ENCODE data around the gene CD300LF.

The CD300LF gene

DNA sequence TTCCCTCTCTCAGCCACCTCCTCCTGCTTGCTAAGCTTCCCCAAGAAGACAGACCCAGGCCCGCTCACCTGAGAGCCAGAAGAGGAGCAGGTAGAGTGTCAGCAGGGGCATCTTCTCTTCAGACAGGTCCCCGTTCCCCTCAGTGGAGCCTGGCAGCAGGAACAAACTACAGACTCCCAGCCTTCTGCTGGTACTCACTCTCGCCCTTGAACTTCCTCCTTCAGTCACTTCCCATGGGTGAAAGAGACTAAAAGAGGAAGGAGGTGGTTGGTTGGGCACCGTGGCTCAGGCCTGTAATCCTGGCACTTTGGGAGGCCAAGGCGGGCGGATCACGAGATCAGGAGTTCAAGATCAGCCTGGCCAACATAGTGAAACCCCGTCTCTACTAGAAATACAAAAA is at the start of gene CD300LF:
CD300LF (minus strand) TSS at position 168 of the 400 bp plus-strand sequence; CDS start at position 111, 57 bp downstream.
- no peak for DNase-seq

DNA sequence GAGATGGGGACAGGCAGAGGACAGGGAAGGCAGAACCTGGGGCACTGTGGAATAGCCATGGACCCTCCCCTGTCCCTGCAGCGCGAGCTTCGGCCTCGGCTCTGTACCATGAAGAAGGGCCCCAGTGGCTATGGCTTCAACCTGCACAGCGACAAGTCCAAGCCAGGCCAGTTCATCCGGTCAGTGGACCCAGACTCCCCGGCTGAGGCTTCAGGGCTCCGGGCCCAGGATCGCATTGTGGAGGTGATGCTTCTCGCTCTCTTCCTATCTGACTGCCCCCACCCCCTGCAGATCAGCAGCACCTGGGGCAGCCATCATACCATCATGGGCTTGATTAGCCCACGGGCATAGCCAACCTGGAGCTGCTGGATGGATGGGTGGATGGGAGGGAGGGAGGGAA is 49.2 kb upstream of the CD300LF start:
- no peak for DNase-seq

DNA sequence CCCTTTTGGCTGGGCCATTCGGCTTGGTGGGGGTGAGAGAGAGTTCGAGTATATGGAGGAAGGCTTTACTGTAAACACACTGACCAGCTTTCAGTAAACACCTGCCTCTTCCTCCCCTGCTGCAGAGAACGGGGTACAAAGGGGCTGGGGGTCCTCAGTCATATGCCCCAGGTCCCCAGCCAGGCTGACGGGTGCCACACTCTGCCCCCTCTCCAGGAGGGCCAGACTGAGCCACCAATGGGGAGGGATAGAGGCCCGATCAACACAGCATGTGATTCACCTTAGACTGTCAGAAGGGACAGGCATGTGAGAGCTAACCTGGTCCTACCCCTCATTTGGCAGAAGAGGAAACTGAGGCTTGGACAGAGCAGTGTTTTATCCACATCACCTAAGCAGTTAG is 48.7 kb upstream of the CD300LF start:
- DNase-seq = no peak

DNA sequence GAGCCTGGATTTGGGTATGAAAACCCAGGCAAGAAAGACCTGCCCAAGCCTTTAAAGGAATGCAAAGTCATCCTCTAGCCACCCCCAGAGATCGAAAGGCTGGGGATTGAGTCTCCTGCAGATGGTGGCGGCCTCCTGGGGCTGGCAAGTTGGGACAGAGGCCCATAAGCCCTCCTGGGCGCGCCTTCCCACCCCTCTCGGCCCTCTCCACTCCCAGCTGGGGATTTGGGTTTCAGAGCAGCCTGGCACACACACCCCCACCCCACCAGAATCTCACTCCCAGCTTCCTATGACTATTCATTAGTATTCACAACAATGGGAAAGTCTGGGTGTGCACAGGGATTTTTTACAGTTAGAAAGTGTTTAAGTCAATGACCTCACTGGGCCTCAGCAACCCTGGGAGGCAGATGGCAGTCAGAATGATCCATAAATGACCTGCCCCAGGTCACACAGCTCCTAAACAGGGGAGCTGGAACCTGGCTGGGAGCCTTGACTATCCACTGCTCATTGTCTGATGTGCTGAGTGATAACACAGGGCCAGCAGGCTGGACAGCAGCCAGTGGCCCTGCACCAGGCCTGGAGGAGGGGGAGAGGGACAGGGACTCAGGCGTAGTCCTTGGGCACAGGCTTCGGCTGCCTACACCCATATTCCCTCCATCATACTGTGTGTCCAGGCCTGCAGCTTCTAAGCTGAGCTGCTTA is 47.8 kb upstream of the CD300LF start:
- no peak for DNase-seq

DNA sequence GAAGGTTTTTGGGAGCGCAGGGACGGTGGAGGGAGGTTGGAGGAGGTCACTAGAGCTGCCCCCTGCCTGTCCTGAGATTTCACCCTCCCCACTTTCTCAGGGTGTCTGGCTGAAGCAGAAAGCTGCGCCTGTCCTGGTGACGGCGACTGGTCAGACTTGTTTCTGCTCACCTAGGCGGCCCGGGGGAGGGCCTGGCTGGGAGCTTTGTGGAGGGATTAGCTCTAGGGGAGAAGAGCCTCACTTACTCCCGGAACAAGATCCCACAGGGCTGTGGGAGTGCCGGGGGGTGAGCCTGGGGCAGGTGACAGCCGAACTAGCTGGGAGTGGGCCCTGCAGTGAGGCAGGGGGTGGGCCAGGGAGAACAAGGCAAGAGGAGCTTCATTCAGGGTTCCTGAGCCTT is 47.2 kb upstream of the CD300LF start:
- DNase-seq = peak; percentile 61

DNA sequence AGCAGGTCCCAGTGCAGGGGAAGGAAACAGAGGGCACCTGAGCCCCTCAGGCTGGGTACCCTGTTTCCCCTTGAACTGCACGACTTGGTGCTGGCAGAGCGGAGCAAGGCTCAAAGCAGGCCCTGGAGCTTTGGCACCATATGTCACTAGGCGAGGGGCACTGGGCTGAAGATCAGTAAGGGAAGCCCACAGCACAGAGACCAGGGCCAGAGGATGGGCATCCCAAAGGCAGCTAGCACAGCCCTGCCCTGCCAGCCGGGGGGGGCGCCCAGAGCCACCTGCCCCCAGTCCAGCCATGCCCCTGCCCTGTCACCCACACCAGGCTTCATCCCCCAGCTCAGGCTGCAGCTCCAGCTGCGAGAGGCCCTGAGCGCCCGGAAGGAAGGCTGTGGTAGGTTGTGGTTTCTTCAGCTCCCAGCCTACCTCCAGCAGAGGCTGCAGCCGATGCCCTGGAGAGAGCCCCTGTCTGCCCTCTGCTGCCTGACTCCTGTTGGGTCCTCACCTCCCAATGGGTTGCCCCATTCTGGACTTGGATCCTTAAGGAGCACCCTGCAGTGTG is 46.6 kb upstream of the CD300LF start:
- no peak for DNase-seq

DNA sequence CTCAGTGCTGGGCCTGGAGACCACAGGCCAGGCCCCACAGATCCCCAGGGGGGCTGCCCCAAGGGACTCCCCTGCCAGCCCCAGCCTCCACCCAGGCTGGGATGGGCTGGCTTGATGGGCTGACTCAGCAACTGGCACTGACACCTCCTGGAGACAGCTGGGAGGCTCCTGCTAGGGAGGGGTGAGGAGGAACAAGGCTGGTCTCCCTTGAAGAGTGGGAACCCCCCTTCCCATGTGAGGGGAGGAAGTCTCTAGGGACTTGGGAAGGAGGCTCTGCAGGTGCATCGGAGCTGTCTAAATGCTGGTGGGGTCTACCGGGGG is 46.1 kb upstream of the CD300LF start:
- no peak for DNase-seq

DNA sequence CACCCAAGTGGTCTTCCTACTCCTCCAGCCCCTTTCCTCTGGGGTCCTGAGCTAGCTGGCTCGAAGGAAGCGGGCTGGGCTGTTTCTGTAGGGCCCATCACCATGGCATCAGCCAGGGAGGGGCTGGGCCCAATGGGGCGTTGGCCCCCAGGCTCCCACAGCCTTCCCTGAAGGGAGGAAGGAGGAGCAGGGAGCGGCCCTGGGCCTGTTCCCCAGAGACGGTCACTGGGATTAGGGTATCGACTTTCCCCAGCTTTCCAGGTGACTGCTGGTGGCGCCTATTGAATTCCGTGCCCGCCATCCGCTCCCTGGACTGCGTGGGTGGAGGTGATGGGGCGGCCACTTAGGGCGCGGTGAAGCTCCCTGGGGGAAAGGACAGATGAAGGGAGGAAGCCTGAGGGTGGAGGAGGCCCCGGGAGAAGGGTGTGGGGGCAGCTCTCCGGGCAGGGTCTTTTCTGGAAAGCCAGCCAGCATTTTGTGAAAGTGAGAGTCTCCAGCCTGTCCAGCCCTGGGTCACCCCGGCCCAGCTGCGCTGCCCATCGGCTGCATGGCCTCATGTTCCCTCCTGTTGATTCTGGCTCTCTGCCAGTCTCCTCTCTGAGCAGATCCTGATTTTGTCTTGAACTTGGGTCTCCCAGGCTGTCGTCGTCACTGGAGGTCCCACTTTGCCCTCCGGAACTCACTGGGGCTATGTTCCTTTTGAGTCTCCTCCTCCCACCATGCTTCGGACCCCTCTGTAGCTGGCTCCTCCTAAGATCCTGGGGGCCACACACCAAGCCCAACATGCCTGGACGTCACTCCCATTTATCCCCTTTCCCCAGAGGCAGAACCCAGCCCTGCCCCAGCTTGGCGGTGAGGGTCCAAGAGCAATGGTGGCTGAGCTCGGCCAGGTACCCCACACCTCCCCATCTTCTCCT is 45.5 kb upstream of the CD300LF start:
- DNase-seq = no peak

DNA sequence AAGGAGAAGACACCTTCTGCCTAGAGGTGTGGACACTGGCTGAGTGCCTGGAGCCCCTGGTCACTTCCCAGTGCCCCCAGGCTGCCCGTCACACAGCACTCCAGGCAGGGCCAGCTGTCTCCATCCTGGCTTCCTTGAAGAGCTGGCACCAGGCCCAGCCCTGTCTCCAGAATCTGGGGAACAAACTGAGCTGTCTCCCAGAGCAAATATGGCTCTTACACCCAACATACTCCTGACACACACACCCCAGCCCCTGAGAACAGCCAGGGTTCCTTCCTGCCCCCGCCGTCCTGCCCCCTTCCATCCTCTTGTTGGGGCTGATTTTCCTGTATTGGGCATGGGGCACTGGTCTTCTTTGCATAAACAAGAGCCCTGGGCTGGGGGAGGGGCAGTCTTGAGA is 44.8 kb upstream of the CD300LF start:
- DNase-seq = no peak

DNA sequence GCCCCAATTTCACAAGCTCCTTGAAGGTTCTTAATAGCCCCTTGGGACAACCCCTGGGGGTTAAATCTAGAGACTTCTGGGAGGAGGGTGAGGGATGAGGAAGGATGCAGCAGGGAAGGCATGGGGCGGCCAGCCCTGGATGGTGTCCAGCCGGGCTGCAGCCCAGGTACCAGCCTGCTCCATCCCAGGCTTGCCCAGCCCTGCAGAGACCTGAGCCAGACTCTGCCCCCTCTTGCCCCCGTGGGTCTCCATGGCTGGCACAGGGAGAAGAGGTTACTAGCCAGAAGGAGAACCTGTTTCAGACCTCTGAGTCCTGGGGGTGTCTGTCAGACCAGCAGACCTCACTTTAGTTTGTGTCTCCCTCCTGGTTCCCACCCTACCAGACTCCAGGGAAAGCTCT is 44.2 kb upstream of the CD300LF start:
- no peak for DNase-seq

DNA sequence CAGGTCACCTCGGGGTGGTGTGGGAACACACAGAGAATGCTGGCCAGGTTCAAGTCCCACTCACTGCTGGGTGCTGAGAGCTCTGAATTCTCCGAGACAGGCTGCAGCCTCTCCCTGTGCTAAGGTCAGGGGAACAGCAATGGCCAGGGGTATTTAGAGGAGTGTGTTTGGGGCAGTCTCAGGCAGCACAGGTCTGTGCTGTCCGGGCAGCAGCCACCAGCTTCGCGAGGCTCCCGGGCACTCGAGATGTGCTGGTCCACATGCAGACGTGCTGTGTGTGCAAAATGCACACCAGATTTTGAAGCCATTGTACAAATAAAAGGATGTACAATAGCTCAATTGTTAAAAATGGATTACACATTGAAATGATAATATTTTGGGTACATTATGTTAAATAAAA is 42.8 kb upstream of the CD300LF start:
- DNase-seq = no peak

DNA sequence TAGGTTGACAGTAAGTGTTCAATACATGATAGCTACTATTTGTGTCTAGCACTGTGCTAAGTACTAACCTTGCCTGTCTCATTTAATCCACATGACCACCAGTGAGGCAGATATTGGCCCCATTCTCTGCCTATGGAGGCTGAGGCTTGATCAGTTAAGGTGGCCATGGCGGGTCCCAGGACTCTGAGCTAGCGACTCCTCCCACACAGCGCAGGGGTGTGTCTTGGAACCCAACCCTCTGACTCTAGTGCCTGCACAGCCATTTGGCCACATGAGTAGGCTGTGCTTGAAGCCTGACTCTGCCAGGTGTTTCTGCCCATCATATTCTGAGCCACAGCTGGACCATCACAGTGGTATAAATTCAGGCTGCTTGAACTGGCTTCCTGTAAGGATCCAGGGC is 42.1 kb upstream of the CD300LF start:
- no peak for DNase-seq

DNA sequence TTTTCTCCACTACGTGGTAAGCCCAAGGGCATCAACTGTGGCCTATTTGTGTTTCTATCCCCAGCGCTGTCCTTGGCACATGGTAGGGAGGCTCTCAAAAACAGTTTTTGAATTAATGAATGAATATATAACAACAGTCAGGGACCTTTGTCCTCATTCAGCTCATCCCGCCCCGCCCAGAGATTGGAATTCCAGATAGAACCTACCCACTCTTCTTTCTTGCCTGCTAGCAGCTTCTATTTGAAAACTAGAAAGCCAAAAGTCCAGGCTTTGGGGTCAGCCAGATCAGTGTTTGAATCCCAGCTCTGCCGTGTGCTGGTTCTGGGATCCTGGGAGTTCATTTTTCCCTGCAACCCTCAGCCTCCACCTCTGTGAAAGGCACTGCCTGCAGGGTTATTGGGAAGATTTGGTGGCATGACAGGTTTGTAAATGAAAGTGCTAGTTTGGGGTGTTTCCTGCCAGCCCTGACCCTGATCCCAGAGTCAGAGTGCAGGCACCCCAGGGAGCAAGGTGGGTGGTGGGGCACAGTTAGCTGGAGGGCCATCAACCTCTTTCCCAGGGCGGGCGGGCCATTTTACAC is 40.2 kb upstream of the CD300LF start:
- DNase-seq = no peak

DNA sequence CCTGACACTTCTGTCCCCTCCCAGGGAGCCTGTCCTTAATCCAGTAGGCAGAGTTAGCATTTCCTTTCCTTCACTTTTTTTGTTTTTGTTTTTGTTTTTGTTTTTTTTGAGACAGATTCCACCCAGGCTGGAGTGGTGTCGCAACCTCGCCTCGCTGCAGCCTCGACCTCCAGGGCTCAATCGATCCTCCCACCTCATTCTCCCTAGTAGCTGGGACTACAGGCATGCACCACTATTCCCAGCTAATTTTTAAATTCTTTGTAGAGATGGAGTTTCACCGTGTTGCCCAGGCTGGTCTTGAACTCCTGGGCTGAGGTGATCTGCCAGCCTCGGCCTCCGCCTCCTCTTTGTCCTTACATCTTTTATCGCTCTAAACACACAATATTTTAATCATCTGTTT is 39.7 kb upstream of the CD300LF start:
- DNase-seq = no peak

DNA sequence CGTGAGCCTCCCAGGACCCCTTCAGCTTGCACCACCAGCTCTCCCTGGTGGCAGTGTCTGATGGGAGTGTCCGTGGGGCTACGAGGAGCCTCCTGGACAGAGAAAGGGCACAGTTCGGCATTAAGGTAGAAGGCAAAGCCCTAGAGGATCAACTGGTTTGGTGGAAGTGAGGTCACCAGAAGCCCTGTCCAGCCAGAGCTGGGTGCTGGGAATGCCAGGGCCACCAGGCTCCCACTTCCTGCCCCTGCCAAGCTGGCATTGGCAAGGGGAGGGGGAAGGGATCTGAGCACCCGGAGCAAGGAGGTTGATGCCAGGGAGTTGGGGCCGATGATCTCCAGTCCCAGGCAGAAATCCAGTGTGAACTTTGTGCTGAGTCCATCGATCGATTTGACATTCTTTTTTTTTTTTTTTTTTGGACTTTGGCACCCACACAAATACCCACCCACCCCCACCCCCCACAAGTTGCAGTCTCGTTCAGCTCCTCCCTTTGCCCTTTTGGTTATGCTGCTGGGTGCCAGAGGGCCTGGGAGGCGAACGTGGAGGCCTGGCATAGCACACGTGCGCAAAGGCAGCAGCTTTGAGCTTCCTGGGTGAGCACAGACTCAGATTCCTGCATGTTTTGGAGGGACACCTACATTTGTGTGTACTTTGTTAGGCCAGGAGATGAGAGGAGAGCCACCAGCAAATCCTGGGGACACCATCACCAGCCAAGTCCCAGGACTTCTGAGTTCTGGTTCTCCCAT is 37.8 kb upstream of the CD300LF start:
- no peak for DNase-seq

DNA sequence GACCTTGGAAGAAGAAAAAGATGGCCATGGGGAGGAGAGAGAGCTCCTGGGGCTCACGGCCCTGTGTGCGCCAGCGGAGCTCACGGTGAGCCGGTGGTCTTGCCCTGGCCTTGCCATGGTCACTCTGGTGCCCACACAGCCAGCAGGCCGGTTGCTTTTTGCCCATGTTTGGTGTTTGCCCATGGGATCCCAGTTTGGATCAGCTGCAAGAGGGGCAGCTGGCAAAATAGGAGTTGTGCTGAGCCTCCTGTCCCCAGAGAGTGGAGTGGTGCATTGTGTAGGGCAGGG is 37.3 kb upstream of the CD300LF start:
- DNase-seq = no peak

DNA sequence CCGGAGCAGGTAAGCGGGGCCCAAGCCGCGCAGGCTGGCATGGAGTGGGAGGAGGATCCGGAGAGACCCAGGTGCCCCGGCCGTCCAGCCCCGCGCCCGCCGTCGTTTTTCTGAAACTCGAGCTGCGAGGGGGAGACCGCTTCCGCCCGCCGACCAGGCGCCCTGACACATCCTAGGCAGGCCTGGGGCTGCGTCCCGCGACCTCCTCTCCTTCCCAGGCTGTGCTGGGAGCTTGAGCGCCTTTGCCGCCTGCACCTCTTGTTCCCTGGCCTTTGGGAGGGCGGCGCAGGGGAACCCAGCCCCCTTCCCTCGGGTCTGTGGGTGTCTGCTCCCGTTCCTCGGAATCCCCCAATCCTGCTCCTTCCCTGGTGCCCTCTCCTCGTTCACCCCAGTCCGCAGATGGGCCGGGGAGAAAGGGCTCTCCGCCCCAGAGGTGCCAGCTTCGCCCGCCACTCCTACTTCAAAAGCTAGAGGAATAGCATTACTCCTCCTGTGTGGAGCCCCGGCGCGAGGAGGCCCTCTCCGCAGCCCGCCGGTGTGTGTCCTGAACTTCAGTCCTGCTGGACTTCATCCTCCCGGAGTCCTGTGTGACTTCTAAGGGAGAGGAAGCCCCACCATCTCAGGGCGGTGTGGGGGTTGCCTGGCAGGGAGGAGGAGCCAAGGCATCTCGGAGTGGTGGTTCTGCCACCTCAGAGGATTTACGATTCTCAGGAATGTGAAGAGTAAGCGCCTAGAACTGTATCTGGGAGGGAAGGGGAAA is 36.7 kb upstream of the CD300LF start:
- no peak for DNase-seq

DNA sequence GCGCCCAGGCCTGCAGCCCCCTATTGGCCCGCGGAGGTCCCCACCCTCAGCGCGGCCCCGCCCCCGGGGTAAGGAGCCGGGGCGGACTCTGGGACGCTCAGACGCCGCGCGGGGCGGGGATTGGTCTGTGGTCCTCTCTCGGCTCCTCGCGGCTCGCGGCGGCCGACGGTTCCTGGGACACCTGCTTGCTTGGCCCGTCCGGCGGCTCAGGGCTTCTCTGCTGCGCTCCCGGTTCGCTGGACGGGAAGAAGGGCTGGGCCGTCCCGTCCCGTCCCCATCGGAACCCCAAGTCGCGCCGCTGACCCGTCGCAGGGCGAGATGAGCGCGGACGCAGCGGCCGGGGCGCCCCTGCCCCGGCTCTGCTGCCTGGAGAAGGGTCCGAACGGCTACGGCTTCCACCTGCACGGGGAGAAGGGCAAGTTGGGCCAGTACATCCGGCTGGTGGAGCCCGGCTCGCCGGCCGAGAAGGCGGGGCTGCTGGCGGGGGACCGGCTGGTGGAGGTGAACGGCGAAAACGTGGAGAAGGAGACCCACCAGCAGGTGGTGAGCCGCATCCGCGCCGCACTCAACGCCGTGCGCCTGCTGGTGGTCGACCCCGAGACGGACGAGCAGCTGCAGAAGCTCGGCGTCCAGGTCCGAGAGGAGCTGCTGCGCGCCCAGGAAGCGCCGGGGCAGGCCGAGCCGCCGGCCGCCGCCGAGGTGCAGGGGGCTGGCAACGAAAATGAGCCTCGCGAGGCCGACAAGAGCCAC is 36.0 kb upstream of the CD300LF start, which contains the start of gene NHERF1:
NHERF1 (plus strand) TSS at position 100 of the 750 bp plus-strand sequence; CDS start at position 319, 219 bp downstream.
- peak; percentile 82 for DNase-seq

DNA sequence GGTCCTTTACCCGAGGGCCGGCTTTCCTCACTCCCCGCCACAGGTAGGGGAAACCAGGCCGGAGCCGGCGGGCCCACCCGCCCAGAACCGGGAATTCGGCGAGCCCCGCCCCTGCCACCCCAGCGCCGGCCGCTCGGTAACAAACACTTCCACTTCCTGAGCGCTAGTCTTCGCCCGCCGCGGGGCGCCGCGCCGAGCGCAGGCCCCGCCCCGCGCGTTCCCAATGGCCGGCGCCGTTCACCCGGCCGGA is 35.5 kb upstream of the CD300LF start:
- DNase-seq = no peak

DNA sequence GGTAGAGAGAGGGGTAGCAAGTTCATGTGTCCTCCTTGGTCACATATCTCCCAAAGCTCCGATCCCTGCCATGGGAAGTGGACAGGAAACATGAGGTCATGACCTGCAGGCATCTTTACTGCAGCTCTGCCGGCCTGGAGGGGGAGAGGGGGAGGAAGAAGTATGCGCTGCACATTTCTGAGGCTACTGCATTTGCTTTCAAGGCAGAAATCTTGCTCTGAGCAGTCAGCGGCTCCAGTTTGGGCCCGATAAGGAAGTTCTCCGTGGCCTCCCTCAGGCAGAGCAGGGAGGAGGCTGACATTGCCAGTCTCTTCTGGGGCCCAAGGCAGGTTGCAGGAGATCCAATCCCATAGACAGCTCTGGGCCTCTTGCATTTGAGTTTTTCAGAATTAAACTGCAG is 34.2 kb upstream of the CD300LF start:
- DNase-seq = no peak

DNA sequence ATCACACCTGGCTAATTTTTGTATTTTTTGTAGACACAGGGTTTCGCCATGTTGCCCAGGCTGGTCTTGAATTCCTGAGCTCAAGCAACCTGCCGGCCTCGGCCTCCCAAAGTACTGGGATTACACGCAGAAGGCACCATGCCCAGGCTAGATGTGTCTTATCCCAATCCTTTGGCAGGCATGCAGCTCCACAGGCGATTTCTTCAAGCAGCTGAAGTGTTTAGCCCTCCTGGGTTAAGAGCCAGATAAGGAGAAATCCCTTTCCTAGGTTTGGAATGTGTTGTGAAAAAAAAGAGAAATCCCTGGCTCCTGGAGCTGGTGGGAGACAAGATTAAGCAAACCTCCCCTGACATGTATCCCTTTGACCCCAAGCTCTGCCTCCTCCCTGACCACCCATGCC is 33.7 kb upstream of the CD300LF start:
- no peak for DNase-seq

Measured in NCI-H510A (cell line).